A673 (cell line): ENCODE measurements around the gene HMX2. TPM values are rescaled to one million over a fixed set of nuclear protein-coding genes. Genes with fewer than 3 reads are reported as not detected.
A peak's percentile ranks its signal among the peaks of the same experiment; 100 is the strongest.

Experiments
- BruUV-seq: library from RNA; stranded (reverse); fragments of 400-500 nt; replicated peaks from 2 replicates; lab custom pipeline; 2021; lab: Mats Ljungman, UMichigan
- CTCF ChIA-PET: fragments of 300-600 bp; sonication (Branson Sonifier 250); formaldehyde crosslinking; loops from one replicate; lab custom pipeline; 2022; ENCODE audit warnings: antibody characterized with exemption; lab: Charles Lee
- POLR2A ChIA-PET: fragments of 300-600 bp; sonication (Branson Sonifier 250); formaldehyde crosslinking; loops from one replicate; lab custom pipeline; 2022; ENCODE audit warnings: antibody characterized with exemption; ENCODE audit not compliant: low non-redundant PET; lab: Charles Lee
- DNase-seq: peaks from one replicate; pipeline ENCODE4 v3.0.0-alpha.2; 2015; ENCODE audit warnings: low spot score
- H3K27ac ChIP-seq: fragments of 200-600 bp; sonication (generic); 2 replicates; pipeline ENCODE4 v1.5.1; 2016; ENCODE audit warnings: mixed run types, low read depth, mild to moderate bottlenecking, mixed read lengths, antibody characterized with exemption, low read length; ENCODE audit not compliant: poor library complexity, severe bottlenecking
- H3K27me3 ChIP-seq: fragments of 200-600 bp; sonication (generic); replicated peaks from 2 replicates; pipeline ENCODE4 v1.6.1; 2017; ENCODE audit warnings: mixed run types, low read depth, mild to moderate bottlenecking, mixed read lengths, antibody characterized with exemption, low read length; ENCODE audit not compliant: insufficient read depth, poor library complexity
- H3K36me3 ChIP-seq: fragments of 200-600 bp; sonication (generic); 2 replicates; pipeline ENCODE4 v1.6.1; 2016; ENCODE audit warnings: mixed run types, mild to moderate bottlenecking, mixed read lengths, antibody characterized with exemption, low read length; ENCODE audit not compliant: insufficient read depth, poor library complexity, severe bottlenecking
- H3K4me1 ChIP-seq: fragments of 200-600 bp; sonication (generic); 2 replicates; pipeline ENCODE4 v1.6.1; 2017; ENCODE audit warnings: mixed run types, mild to moderate bottlenecking, mixed read lengths, antibody characterized with exemption, low read length; ENCODE audit not compliant: insufficient read depth, poor library complexity, severe bottlenecking
- H3K4me3 ChIP-seq: fragments of 200-600 bp; sonication (generic); 2 replicates; pipeline ENCODE4 v1.5.1; 2016; ENCODE audit warnings: low read depth, mixed run types, mild to moderate bottlenecking, mixed read lengths, low read length; ENCODE audit not compliant: poor library complexity, severe bottlenecking
- H3K9me3 ChIP-seq: fragments of 200-600 bp; sonication (generic); 2 replicates; pipeline ENCODE4 v1.6.1; 2016; ENCODE audit warnings: mixed run types, low read depth, mild to moderate bottlenecking, mixed read lengths, antibody characterized with exemption, low read length; ENCODE audit not compliant: poor library complexity, severe bottlenecking
- CTCF ChIP-seq: fragments of 300-800, 200-600 bp; sonication (generic); conservative IDR thresholded peaks from 2 replicates; pipeline ENCODE4 v1.5.1; 2017; ENCODE audit warnings: low read depth, mild to moderate bottlenecking, antibody characterized with exemption, low read length, moderate library complexity, mixed read lengths
- EZH2 ChIP-seq: fragments of 200-600 bp; sonication (generic); IDR thresholded peaks from 2 replicates; pipeline ENCODE4 v1.6.1; 2017; ENCODE audit warnings: borderline replicate concordance, low read depth, mild to moderate bottlenecking, mixed read lengths, antibody characterized with exemption, low read length; ENCODE audit not compliant: poor library complexity, severe bottlenecking
- intact Hi-C: fragments of 100-400 bp; cut with micrococcal nuclease; formaldehyde crosslinking; loops from one replicate; pipeline ENCODE4 v1.10.0; 2022; ENCODE audit not compliant: unreplicated experiment
- total RNA-seq: library from RNA; stranded (reverse); gene quantifications from 2 replicates; pipeline ENCODE4 v1.2.3, GENCODE V29; 2021

Gene HMX2
- total RNA-seq, 1 experiment from 2014 or later, result not detected

- peaks cover 71% of the 10 kb centered on the region for H3K27me3 ChIP-seq
- H3K4me3 ChIP-seq, result peak overlapping the region; percentile 40
- TF ChIP-seq CTCF (no peak), EZH2 (no peak)
- H3K36me3 ChIP-seq, result no peaks in the 10 kb centered on the region
- no peak overlapping the region for H3K27ac ChIP-seq
- ChIA-PET CTCF (no interaction called here), POLR2A (no interaction called here)
- H3K4me1 ChIP-seq, result peaks cover 8% of the 10 kb centered on the region
- no TSS peak for BruUV-seq
- no peaks in the 10 kb centered on the region for H3K9me3 ChIP-seq
- no peak for DNase-seq
- intact Hi-C loops, result no loop called here
Observed at GRCh38 chr10:123149162-123149567, 1.2 kb downstream of the HMX2 start.

GRCh38 chr10:123149568-123150270 is 1.8 kb downstream of the HMX2 start:
- Histone ChIP-seq H3K36me3 (no peaks in the 10 kb centered on the region), H3K9me3 (no peaks in the 10 kb centered on the region), H3K27ac (no peak overlapping the region), H3K27me3 (peaks cover 66% of the 10 kb centered on the region), H3K4me3 (peak overlapping the region; percentile 40), H3K4me1 (peaks cover 8% of the 10 kb centered on the region)
- intact Hi-C loops, result no loop called here
- peak; percentile 85 for TF ChIP-seq EZH2
- no peak for TF ChIP-seq CTCF
- ChIA-PET POLR2A (no interaction called here), CTCF (no interaction called here)
- BruUV-seq, result no TSS peak
- DNase-seq, result no peak

GRCh38 chr10:123150271-123150985 is 2.5 kb downstream of the HMX2 start:
- Histone ChIP-seq H3K27me3 (peaks cover 59% of the 10 kb centered on the region), H3K36me3 (peaks cover 2% of the 10 kb centered on the region), H3K4me3 (peak overlapping the region; percentile 40), H3K27ac (no peak overlapping the region), H3K4me1 (peaks cover 8% of the 10 kb centered on the region), H3K9me3 (no peaks in the 10 kb centered on the region)
- intact Hi-C loops, result no loop called here
- no peak for DNase-seq
- ChIA-PET CTCF (no interaction called here), POLR2A (no interaction called here)
- TF ChIP-seq CTCF (no peak), EZH2 (peak; percentile 15)
- BruUV-seq, result no TSS peak
